ENCODE measurements around the gene PCDH17.

PCDH17 gene

GRCh38 chr13:57631596-57632275, at the start of gene PCDH17:
Gene PCDH17 (plus strand): TSS chr13:57631744. CDS start chr13:57632547, 803 bp downstream.
- DNase-seq (ENCODE audit: low spot score) = no peak

GRCh38 chr13:57582032-57582431, 49.5 kb upstream of the PCDH17 start:
- no peak for DNase-seq (ENCODE audit: low spot score)

- no peak for DNase-seq (ENCODE audit: low spot score)
Measured at GRCh38 chr13:57583529-57583928, 48.0 kb upstream of the PCDH17 start.

GRCh38 chr13:57588639-57589038, 42.9 kb upstream of the PCDH17 start:
- DNase-seq (ENCODE audit: low spot score) = no peak

GRCh38 chr13:57595775-57596174, 35.8 kb upstream of the PCDH17 start:
- no peak for DNase-seq (ENCODE audit: low spot score)

GRCh38 chr13:57601536-57601935, 30.0 kb upstream of the PCDH17 start:
- DNase-seq (ENCODE audit: low spot score) = no peak

- DNase-seq (ENCODE audit: low spot score) = no peak
Measured at GRCh38 chr13:57604442-57604841, 27.1 kb upstream of the PCDH17 start.

GRCh38 chr13:57611969-57612368, 19.6 kb upstream of the PCDH17 start:
- DNase-seq (ENCODE audit: low spot score) = no peak

GRCh38 chr13:57612568-57612967, 19.0 kb upstream of the PCDH17 start:
- no peak for DNase-seq (ENCODE audit: low spot score)

- peak; percentile 38 for DNase-seq (ENCODE audit: low spot score)
Measured at GRCh38 chr13:57624565-57625435, 6.7 kb upstream of the PCDH17 start.

GRCh38 chr13:57627663-57628062, 3.9 kb upstream of the PCDH17 start:
- peak; percentile 24 for DNase-seq (ENCODE audit: low spot score)

- DNase-seq (ENCODE audit: low spot score) = no peak
Measured at GRCh38 chr13:57629391-57629804, 2.1 kb upstream of the PCDH17 start.

GRCh38 chr13:57629821-57630235, 1.7 kb upstream of the PCDH17 start:
- no peak for DNase-seq (ENCODE audit: low spot score)

GRCh38 chr13:57630661-57631595, 616 bp upstream of the PCDH17 start:
- DNase-seq (ENCODE audit: low spot score) = no peak

GRCh38 chr13:57632276-57633140, 964 bp downstream of the PCDH17 start:
- no peak for DNase-seq (ENCODE audit: low spot score)

- DNase-seq (ENCODE audit: low spot score) = no peak
Measured at GRCh38 chr13:57633141-57633949, 1.8 kb downstream of the PCDH17 start.

GRCh38 chr13:57633950-57634838, 2.6 kb downstream of the PCDH17 start:
- no peak for DNase-seq (ENCODE audit: low spot score)

- no peak for DNase-seq (ENCODE audit: low spot score)
Measured at GRCh38 chr13:57634839-57635165, 3.3 kb downstream of the PCDH17 start.

GRCh38 chr13:57635541-57636085, 4.1 kb downstream of the PCDH17 start:
- no peak for DNase-seq (ENCODE audit: low spot score)

Measured in hematopoietic multipotent progenitor cell treated with erythropoietin and hydrocortisone succinate and interleukin-3 and kit ligand, for 15 days (in vitro differentiated cells).